Stimulated activated naive CD8-positive, alpha-beta T cell treated with anti-CD3 and anti-CD28 coated beads, Interleukin-15, amount 100 ng/mL, for 72 hours (primary cell): ENCODE measurements around the gene NR6A1.

Source experiments
- ATAC-seq: fragments of 150-1000 bp; cut with Tn5 transposase; 2 replicates; pipeline ENCODE4 v1.10.0; 2021; ENCODE audit warnings: mild to moderate bottlenecking, moderate library complexity
- DNase-seq, 2 donors: peaks; one replicate each; pipeline ENCODE4 v3.0.0; 2021 to 2022
- H3K27ac Mint-ChIP-seq, 2 donors: one replicate each; pipeline ENCODE4 v1.8.0; 2022; ENCODE audit warnings: mild to moderate bottlenecking in 2 of 2, mixed read lengths in 2 of 2, moderate library complexity in 2 of 2
- H3K27me3 Mint-ChIP-seq: one replicate; pipeline ENCODE4 v1.8.0; 2022; ENCODE audit warnings: mixed read lengths
- H3K4me1 Mint-ChIP-seq: one replicate; pipeline ENCODE4 v1.8.0; 2022; ENCODE audit warnings: mild to moderate bottlenecking, mixed read lengths
- H3K4me3 Mint-ChIP-seq, 2 donors: one replicate each; pipeline ENCODE4 v1.8.0; 2022; ENCODE audit warnings: mild to moderate bottlenecking in 2 of 2, mixed read lengths in 2 of 2, moderate library complexity in 1 of 2
- H3K9me3 Mint-ChIP-seq, 2 donors: one replicate each; pipeline ENCODE4 v1.8.0; 2022; ENCODE audit warnings: mixed read lengths in 2 of 2

Gene NR6A1

DNA sequence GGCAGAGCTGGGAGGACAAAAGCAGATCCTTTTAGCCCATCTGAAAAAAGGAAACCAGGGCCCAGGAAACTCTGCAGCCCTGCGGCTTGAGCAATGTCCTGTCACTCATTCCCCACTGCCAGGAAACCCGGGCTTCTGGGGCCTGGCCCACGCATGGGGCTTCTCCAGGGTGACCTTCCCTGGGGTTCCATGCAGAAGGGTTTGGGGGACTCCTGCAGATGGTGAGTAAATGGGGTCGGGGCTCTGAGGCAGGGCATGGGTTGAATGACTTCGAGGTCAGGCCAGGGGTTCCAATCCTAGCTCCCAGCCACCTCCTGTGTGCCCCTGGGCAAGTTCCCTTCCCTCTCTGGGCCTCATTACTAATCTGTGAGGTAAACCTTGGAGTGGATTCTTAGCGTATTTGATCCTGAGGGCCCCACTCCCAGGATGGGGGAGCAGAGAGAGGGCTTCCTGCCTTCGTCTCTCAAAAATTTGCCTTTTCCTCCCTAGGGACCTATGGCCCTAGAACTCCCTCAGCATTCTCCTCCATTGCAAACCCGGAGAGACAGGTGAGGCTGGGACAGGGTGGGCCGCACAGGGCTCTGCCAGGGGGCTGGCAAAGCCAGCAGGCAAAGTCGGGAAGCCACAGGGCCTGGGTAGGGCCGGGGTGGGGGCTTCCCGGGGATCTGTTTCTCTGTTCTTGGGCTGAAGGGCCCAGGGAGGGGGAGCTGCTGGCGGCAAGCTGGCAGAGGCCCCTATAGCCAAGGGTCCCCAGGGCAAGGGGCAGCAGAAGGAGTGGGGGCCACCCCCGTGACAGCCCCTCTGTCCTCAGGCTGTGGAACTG, 295.0 kb downstream of the NR6A1 start:
- no peak overlapping the region for H3K4me3 Mint-ChIP-seq
- peaks cover 49% of the 10 kb centered on the region for H3K27me3 Mint-ChIP-seq
- H3K27ac Mint-ChIP-seq, result no peak overlapping the region
- ATAC-seq (no peak), DNase-seq (no peak)
- no peaks in the 10 kb centered on the region for H3K9me3 Mint-ChIP-seq
- no peaks in the 10 kb centered on the region for H3K4me1 Mint-ChIP-seq

DNA sequence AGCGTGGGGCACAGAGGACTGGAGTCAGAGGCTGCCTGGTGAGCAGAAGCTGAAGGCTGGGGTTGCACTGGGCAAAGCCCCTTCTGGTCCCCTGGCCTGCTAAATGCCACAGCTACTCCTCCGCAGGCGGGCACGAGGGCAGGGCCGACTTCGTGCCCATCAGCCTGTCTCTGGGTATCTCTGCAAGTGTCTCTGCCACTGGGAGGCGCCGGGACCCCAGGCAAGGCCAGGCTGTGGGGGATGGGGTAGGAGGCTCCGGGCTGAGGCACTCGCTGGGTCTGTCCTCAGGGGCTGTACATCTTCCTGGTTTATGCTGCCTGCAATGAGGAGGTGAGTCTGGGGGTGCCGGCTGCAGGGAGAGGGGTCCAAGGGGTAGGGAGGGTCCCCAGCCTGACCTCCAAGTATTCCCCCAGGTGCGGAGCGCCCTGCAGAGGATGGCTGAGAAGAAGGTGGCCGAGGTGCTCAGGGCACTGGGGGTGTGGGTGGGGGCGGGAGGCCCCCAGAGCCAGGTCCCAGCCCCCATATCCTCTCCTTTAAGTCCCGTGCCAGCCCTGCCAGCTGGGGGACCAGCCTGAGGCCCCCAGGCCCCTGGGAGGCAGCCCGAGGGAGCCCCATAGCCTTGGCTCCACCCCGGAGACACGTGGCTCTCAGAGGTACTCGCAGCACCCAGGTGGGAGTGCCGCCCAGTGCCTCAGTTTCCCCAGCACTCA, 295.8 kb downstream of the NR6A1 start:
- Mint-ChIP-seq H3K27ac (no peak overlapping the region), H3K9me3 (no peaks in the 10 kb centered on the region), H3K4me3 (no peak overlapping the region), H3K27me3 (peaks cover 46% of the 10 kb centered on the region), H3K4me1 (no peaks in the 10 kb centered on the region)
- ATAC-seq, result no peak
- DNase-seq, result no peak

DNA sequence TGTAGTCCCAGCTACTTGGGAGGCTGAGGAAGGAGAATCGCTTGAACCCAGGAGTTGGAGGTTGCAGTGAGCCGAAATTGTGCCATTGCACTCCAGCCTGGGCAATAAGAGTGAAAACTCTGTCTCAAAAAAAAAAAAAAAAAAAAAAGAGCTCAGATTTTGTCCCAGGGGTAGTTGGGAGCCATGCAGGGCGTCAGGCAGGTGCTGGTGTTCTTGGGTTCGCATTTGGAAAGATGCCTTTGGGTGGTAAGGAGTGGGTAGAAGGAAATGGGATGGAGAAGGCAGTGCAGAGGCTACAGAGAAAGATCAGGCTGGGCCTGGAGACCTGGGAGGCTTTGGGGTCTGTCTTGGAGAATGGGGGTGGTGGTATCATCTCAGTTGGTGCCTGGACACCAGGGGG, 297.0 kb downstream of the NR6A1 start:
- Mint-ChIP-seq H3K4me1 (no peaks in the 10 kb centered on the region), H3K27ac (peak overlapping the region in 1 of 2 donors; percentile 87), H3K4me3 (no peak overlapping the region), H3K9me3 (no peaks in the 10 kb centered on the region), H3K27me3 (peaks cover 37% of the 10 kb centered on the region)
- DNase-seq (no peak), ATAC-seq (no peak)

DNA sequence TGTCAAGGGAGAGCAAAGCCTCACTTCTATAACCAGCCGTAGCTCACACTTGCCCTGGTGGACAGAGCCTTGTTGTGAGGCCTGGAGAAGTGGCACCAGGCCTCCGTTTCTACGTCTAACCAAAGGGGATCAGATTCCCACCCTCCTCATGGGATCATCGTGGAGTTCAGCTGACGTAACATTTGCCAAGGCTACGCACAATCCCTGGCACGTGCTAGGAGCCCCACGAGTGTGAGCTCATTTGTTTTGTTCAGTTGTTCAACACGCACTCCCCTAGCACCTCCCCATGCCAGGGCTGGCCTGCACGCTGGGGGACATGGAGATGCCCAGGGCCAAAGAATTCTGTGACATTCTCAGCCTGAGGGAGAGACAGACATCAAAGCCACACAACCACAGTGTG, 297.8 kb downstream of the NR6A1 start:
- H3K4me1 Mint-ChIP-seq, result no peaks in the 10 kb centered on the region
- peaks cover 29% of the 10 kb centered on the region for H3K27me3 Mint-ChIP-seq
- DNase-seq (no peak), ATAC-seq (no peak)
- no peak overlapping the region for H3K4me3 Mint-ChIP-seq
- peak overlapping the region in 1 of 2 donors; percentile 65 for H3K27ac Mint-ChIP-seq
- no peaks in the 10 kb centered on the region for H3K9me3 Mint-ChIP-seq

DNA sequence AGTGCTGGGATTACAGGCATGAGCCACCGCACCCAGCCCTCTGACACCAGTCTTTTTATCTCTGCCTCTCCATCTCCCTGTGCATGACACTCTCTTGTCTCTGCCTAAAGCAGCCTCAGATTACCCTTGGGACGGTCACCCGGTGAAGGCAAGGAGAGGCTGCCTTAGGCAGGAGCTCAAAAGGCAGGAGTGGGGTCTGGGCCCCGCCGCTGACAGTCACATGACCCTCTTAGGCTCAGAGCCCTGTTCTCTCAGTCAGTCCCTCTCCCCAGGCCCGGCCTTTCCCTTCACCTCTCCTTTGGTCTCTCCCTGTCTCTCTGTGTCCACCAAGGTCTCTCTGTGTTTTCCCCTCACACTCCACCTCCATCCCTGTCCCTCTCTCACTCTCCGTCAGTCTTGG, 298.3 kb downstream of the NR6A1 start:
- ATAC-seq (no peak), DNase-seq (no peak)
- Mint-ChIP-seq H3K27me3 (peaks cover 24% of the 10 kb centered on the region), H3K27ac (peak overlapping the region in 1 of 2 donors; percentile 65), H3K4me1 (no peaks in the 10 kb centered on the region), H3K9me3 (no peaks in the 10 kb centered on the region), H3K4me3 (no peak overlapping the region)

DNA sequence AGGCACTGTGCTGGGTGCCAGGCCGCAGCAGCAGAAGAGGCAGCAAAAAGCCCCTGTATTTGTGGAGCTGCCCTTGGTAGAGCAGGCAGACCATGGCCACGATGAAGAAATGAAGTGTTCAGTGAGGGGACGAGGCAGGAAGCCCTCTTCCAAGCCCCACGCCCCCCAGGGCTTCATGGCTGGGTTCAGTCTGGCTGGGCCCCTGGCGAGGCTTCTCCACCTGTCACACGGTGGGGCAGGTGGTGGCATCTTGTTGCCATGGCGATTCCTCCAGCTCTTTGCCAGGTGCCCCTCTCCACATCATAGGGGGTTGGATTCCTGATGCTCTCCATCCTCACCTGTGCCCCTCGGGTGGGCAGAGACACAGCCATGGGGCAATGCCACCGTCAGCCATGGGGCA, 299.4 kb downstream of the NR6A1 start:
- H3K27me3 Mint-ChIP-seq, result peaks cover 19% of the 10 kb centered on the region
- H3K9me3 Mint-ChIP-seq, result no peaks in the 10 kb centered on the region
- no peak overlapping the region for H3K4me3 Mint-ChIP-seq
- ATAC-seq (no peak), DNase-seq (no peak)
- no peaks in the 10 kb centered on the region for H3K4me1 Mint-ChIP-seq
- no peak overlapping the region for H3K27ac Mint-ChIP-seq

DNA sequence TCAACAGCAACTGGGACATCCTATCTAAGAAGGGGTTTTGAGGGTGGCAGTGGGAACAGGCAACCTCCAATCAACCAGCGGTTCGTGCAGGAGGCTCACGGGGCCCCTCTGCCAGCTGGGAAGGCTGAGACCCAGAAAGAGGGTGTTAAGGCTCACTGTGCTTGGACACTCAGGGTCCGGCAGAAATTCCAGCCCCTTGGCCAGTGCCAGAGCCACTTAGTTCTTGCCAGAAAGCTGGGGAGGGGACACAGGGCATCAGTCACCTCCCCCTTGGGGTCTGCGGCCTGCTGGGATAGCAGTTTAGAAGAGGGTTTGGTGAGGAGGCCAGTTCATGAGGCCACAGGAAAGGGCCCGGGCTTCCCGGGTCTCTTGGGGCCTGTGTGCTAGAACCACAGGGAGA, 300.4 kb downstream of the NR6A1 start:
- ATAC-seq (no peak), DNase-seq (no peak)
- H3K27ac Mint-ChIP-seq, result no peak overlapping the region
- H3K4me3 Mint-ChIP-seq, result no peak overlapping the region
- H3K27me3 Mint-ChIP-seq, result peaks cover 10% of the 10 kb centered on the region
- H3K4me1 Mint-ChIP-seq, result no peaks in the 10 kb centered on the region
- H3K9me3 Mint-ChIP-seq, result no peaks in the 10 kb centered on the region

DNA sequence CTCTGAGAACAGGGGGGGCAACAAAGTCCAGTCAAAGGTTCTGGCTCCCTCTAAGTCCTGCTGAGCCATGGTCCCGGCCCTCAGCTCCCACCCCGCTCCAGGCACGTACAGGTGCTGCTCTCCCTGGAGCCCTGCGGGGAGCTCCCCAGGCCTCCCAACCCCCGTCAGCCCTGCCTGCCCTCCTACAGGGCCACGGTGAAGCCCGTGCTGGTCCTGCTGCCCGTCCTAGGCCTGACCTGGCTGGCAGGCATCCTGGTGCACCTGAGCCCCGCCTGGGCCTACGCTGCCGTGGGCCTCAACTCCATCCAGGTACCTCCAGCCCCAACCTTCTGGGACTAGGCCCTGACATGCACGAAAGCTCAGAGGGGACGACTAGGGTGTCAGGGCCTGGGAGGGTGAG, 300.8 kb downstream of the NR6A1 start:
- ATAC-seq (no peak), DNase-seq (no peak)
- Mint-ChIP-seq H3K4me1 (no peaks in the 10 kb centered on the region), H3K4me3 (no peak overlapping the region), H3K9me3 (no peaks in the 10 kb centered on the region), H3K27ac (no peak overlapping the region), H3K27me3 (peaks cover 10% of the 10 kb centered on the region)

DNA sequence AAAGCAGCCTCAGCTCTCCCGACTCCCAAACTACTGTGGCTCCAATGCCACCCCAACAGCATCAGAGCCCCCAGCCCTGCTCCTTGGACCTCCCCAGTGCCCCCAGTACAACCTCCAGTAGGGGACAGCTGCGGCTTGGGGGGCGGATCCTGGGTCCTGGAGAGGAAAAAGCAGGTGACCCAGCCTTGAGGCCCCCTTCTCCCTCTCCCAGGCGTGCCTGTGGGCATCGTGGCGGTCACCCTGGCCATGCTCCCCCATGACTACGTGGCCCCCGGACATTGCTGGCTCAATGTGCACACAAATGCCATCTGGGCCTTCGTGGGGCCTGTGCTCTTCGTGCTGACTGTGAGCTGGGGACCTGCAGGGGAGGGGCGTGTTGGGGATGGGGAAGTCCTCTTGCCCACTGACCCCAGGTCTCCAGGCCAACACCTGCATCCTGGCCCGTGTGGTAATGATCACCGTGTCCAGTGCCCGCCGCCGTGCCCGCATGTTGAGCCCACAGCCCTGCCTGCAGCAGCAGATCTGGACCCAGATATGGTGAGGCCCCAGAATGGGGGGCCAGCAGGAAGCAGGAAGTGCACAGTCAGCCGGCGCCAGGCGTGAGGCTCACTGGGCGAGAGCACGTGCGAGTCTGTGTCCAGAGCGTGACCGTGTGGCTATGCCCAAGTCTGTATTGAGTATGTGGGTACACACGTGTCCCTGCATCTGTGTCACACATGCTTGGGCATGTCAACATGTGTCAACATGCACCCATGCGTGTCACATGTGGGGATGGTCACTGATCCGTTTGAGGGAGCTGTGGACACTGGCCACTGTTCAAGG, 301.9 kb downstream of the NR6A1 start:
- DNase-seq (no peak), ATAC-seq (no peak)
- Mint-ChIP-seq H3K4me1 (no peaks in the 10 kb centered on the region), H3K9me3 (no peaks in the 10 kb centered on the region), H3K4me3 (no peak overlapping the region), H3K27ac (no peak overlapping the region), H3K27me3 (peaks cover 11% of the 10 kb centered on the region)

DNA sequence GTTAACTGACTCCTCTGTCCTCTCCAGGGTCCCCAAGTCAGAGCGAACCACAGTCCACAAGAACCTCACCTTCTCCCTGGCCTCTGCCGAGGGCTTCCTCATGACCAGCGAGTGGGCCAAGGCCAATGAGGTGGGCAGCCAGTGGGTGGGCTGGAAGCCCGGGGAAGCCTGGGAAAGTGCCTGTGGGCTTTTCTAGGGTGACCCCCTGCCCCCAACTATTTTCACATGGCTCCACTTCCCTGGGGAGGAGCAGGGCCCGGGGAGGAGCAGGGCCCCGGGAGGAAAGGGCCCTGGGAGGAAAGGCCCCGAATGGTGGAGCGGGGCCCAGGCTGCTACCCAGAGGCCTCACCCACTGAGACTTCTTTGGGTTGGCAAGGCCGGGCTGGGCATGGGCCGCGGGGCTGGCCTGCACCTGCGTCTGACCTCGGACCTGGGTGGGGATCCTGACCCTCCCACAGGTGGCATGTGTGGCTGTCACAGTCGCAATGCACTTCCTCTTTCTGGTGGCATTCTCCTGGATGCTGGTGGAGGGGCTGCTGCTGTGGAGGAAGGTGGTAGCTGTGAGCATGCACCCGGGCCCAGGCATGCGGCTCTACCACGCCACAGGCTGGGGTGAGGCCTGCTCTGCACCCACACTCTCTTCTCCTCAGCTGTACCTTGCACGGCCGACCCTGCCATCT, 302.9 kb downstream of the NR6A1 start:
- no peak overlapping the region for H3K4me3 Mint-ChIP-seq
- H3K9me3 Mint-ChIP-seq, result no peaks in the 10 kb centered on the region
- H3K27me3 Mint-ChIP-seq, result peaks cover 11% of the 10 kb centered on the region
- ATAC-seq, result peak; percentile 20
- DNase-seq, result no peak
- peak overlapping the region in 1 of 2 donors; percentile 97 for H3K27ac Mint-ChIP-seq
- H3K4me1 Mint-ChIP-seq, result no peaks in the 10 kb centered on the region

DNA sequence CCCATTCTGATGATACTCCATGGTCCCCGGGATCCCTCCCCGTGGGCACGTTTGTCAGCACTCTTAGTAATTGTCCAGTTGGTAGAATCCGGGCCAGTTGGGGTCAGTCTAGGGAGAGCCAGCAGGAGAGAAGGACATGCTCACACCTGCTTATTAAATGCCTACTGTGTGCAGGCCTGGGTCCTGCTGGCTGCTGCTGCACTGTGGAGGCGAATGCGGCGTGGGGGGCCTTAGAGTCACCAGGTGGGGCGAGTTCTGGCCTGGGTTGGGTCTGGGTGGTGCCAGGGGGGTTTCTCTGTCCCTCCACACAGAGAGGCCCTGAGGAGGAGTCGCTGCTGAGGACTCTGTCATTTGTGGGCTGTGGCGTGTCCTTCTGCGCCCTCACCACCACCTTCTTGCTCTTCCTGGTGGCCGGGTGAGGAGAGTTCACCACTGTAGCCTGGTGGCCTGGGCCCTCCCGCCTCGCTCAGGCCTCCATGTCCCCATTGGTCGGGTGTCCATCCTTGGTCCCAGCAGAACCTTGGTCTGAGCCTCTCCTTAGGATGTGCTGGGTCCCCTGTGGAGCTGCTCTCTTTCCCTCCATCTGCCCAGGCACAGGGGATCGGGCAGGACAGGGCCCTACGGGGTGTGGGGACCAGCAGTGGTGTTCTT, 303.6 kb downstream of the NR6A1 start:
- Mint-ChIP-seq H3K27me3 (peaks cover 11% of the 10 kb centered on the region), H3K4me1 (no peaks in the 10 kb centered on the region), H3K27ac (no peak overlapping the region), H3K9me3 (no peaks in the 10 kb centered on the region), H3K4me3 (no peak overlapping the region)
- DNase-seq (no peak), ATAC-seq (no peak)
